Sigmoid colon (tissue), 7 donors: ENCODE data around the gene TBKBP1. TPM values are rescaled to one million over a fixed set of nuclear protein-coding genes. Genes with fewer than 3 reads are reported as not detected.
A peak's percentile ranks its signal among the peaks of the same experiment; 100 is the strongest.

Experiments
- DNase-seq: peaks from one replicate; pipeline ENCODE4 v3.0.0-alpha.2; 2019
- H3K27ac ChIP-seq, 4 donors: fragments of 200-600 bp; sonication (generic); one replicate each; pipeline ENCODE4 v1.5.1; 2016 to 2019; ENCODE audit warnings: mild to moderate bottlenecking in 1 of 4
- H3K27me3 ChIP-seq, 3 donors: fragments of 200-600 bp; sonication (generic); one replicate each; pipeline ENCODE4 v1.5.1; 2019; ENCODE audit warnings: mild to moderate bottlenecking in 1 of 3
- H3K36me3 ChIP-seq, 4 donors: fragments of 200-600 bp; sonication (generic); one replicate each; pipeline ENCODE4 v1.5.1; 2016 to 2019
- H3K4me1 ChIP-seq, 4 donors: fragments of 200-600 bp; sonication (generic); one replicate each; pipeline ENCODE4 v1.5.1; 2017 to 2019
- H3K4me3 ChIP-seq, 4 donors: fragments of 200-600 bp; sonication (generic); one replicate each; pipeline ENCODE4 v1.5.1; 2017 to 2019; ENCODE audit warnings: mild to moderate bottlenecking in 2 of 4, moderate library complexity in 1 of 4
- H3K9me3 ChIP-seq, 4 donors: fragments of 200-600 bp in 3 of 4; sonication (generic) in 3 of 4; one replicate each; pipeline versions ENCODE4 v1.5.1 to v1.6.1; 2013 to 2019
- EP300 ChIP-seq, 4 donors: sonication (generic); formaldehyde crosslinking; IDR thresholded peaks; one replicate each; pipeline ENCODE4 v1.6.1; 2017; ENCODE audit warnings: antibody characterized with exemption in 4 of 4
- POLR2A ChIP-seq, 2 donors: fragments of 450-650 bp; IDR thresholded peaks; one replicate each; pipeline ENCODE4 v1.6.1; 2016; ENCODE audit warnings: antibody characterized with exemption in 2 of 2, mild to moderate bottlenecking in 2 of 2, moderate library complexity in 2 of 2
- POLR2AphosphoS5 ChIP-seq, 4 donors: sonication (generic); formaldehyde crosslinking; IDR thresholded peaks; one replicate each; pipeline ENCODE4 v1.6.1; 2017; ENCODE audit warnings: antibody characterized with exemption in 4 of 4
- WGBS, 2 donors: extraction: QIAGEN DNeasy Blood & Tissue Kit; methylation state at CpG; one replicate each; pipeline ENCODE4 v1.1.7; 2013; 5-methylcytosine and 5-hydroxymethylcytosine counted together
- intact Hi-C: fragments of 100-400 bp; cut with DNase I; formaldehyde crosslinking; loops from one replicate; pipeline ENCODE4 v1.15.1; 2023
- polyA plus RNA-seq, 3 donors: library from polyadenylated mRNA; stranded (reverse); fragments of 200-250 nt; gene quantifications; one replicate each; pipeline ENCODE4 v1.2.3, GENCODE V29; 2013
- total RNA-seq, 4 donors: library from RNA; depleted of rRNA; stranded (reverse); fragments of >200 nt; gene quantifications; one replicate each; pipeline ENCODE4 v1.1.0, GENCODE V29; 2016
- TF ChIP-seq, protein P1 (sequence below), 4 experiments: fragments of 450-650 bp in 3 of 4; fragments of 200-600 bp in 1 of 4; IDR thresholded peaks; one replicate each; pipeline ENCODE4 v1.5.1; 2016 to 2019; ENCODE audit warnings: antibody characterized with exemption in 4 of 4, mild to moderate bottlenecking in 3 of 4, moderate library complexity in 2 of 4
- donor health status: healthy with polysubstance abuse.
- donor health status: Bipolar disorder and iron deficiency.
- donor health status: healthy.

TBKBP1 gene
- total and polyA plus RNA-seq, 7 donors = 3.5 to 25.5 (median 7.8) TPM

GRCh38 chr17:47695429-47696376 lies 1.7 kb downstream of the TBKBP1 start:
- TF ChIP-seq EP300 (IDR thresholded peaks at IDR 0.05) (no peak), POLR2AphosphoS5 (IDR thresholded peaks at IDR 0.05) (no peak), POLR2A (IDR thresholded peaks at IDR 0.05) (no peak)
- TF ChIP-seq, protein P1, sequence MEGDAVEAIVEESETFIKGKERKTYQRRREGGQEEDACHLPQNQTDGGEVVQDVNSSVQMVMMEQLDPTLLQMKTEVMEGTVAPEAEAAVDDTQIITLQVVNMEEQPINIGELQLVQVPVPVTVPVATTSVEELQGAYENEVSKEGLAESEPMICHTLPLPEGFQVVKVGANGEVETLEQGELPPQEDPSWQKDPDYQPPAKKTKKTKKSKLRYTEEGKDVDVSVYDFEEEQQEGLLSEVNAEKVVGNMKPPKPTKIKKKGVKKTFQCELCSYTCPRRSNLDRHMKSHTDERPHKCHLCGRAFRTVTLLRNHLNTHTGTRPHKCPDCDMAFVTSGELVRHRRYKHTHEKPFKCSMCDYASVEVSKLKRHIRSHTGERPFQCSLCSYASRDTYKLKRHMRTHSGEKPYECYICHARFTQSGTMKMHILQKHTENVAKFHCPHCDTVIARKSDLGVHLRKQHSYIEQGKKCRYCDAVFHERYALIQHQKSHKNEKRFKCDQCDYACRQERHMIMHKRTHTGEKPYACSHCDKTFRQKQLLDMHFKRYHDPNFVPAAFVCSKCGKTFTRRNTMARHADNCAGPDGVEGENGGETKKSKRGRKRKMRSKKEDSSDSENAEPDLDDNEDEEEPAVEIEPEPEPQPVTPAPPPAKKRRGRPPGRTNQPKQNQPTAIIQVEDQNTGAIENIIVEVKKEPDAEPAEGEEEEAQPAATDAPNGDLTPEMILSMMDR (IDR thresholded peaks at IDR 0.05) = no peak
- Histone ChIP-seq H3K36me3 (peaks cover 0 to 19% (median 3%) of the 10 kb centered on the region in 4 donors), H3K27ac (peak overlapping the region; percentile 88 to 92 (median 90)), H3K4me1 (peaks cover 0 to 24% (median 20%) of the 10 kb centered on the region in 4 donors), H3K4me3 (peak overlapping the region; percentile 82 to 100 (median 91)), H3K27me3 (no peaks in the 10 kb centered on the region), H3K9me3 (no peaks in the 10 kb centered on the region)
- intact Hi-C loops = loop anchor here (5.0 kb wide), 2 partner anchors 43 to 97 kb away; no protein-coding TSS in a partner anchor
- peak; percentile 87 for DNase-seq
- WGBS, 2 donors = 46 to 53% methylated on average over 47 of the region's 47 CpGs

- H3K27ac ChIP-seq = no peak overlapping the region
- intact Hi-C loops = loop anchor here (5.0 kb wide), 2 partner anchors 45 to 95 kb away; no protein-coding TSS in a partner anchor
- H3K4me1 ChIP-seq = peaks cover 0 to 24% (median 20%) of the 10 kb centered on the region in 4 donors
- no peaks in the 10 kb centered on the region for H3K27me3 ChIP-seq
- no peak overlapping the region for H3K4me3 ChIP-seq
- 78 to 79% methylated on average over 11 of the region's 11 CpGs for WGBS, 2 donors
- peak; percentile 61 for DNase-seq
- H3K36me3 ChIP-seq = peaks cover 3 to 28% (median 5%) of the 10 kb centered on the region in 4 donors
- H3K9me3 ChIP-seq = no peaks in the 10 kb centered on the region
- TF ChIP-seq, protein P1 (IDR thresholded peaks at IDR 0.05) = no peak
- TF ChIP-seq EP300 (IDR thresholded peaks at IDR 0.05) (no peak), POLR2A (IDR thresholded peaks at IDR 0.05) (no peak), POLR2AphosphoS5 (IDR thresholded peaks at IDR 0.05) (no peak)
Measured at GRCh38 chr17:47696717-47697642, 3.0 kb downstream of the TBKBP1 start.

- intact Hi-C loops = loop anchor here (5.0 kb wide), 2 partner anchors 46 to 94 kb away; no protein-coding TSS in a partner anchor
- H3K27ac ChIP-seq = no peak overlapping the region
- H3K4me3 ChIP-seq = no peak overlapping the region
- 68 to 69% methylated on average over 9 of the region's 9 CpGs for WGBS, 2 donors
- DNase-seq = peak; percentile 56
- no peak for TF ChIP-seq POLR2AphosphoS5 (IDR thresholded peaks at IDR 0.05)
- TF ChIP-seq POLR2A (IDR thresholded peaks at IDR 0.05) = no peak
- TF ChIP-seq EP300 (IDR thresholded peaks at IDR 0.05) = no peak
- TF ChIP-seq, protein P1 (IDR thresholded peaks at IDR 0.05) = no peak
- no peaks in the 10 kb centered on the region for H3K27me3 ChIP-seq
- H3K4me1 ChIP-seq = peaks cover 0 to 20% (median 16%) of the 10 kb centered on the region in 4 donors
- H3K36me3 ChIP-seq = peaks cover 3 to 28% (median 5%) of the 10 kb centered on the region in 4 donors
- no peaks in the 10 kb centered on the region for H3K9me3 ChIP-seq
Measured at GRCh38 chr17:47697906-47698711, 4.1 kb downstream of the TBKBP1 start.
